ENCODE results near the gene PTPN1.
"Not testable (repeated sequence)": the region's sequence is repeated elsewhere in the genome, so short reads cannot be mapped to it uniquely, and the experiment has no call there.

Gene PTPN1

DNA sequence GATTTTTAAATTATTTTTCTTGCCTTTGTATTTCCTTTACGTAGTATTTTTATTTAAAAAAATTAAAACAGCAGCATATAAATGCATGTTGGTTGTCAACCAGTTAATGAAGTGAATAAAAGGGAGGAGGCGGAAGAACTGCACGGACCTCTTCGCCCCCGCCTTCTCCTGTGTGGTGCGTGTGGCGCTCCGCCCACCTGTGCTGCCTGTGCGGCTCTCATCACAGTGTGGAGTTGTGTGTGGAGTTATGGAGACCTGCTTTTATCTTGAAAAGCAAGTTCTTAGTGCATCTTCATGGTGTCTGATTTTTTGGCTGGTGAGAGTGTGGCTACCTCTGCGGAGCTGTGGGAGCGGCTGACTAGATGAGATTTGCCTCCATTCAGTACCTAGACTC lies 58.4 kb downstream of the PTPN1 start:
- no peak for DNase-seq (ENCODE audit: low read depth in 2 of 2)
- no peak overlapping the region for H3K4me3 ChIP-seq (replicated peaks in 1 of 2; ENCODE audit: low read depth in 2 of 2, low read length in 2 of 2)
- TF ChIP-seq, protein P1, sequence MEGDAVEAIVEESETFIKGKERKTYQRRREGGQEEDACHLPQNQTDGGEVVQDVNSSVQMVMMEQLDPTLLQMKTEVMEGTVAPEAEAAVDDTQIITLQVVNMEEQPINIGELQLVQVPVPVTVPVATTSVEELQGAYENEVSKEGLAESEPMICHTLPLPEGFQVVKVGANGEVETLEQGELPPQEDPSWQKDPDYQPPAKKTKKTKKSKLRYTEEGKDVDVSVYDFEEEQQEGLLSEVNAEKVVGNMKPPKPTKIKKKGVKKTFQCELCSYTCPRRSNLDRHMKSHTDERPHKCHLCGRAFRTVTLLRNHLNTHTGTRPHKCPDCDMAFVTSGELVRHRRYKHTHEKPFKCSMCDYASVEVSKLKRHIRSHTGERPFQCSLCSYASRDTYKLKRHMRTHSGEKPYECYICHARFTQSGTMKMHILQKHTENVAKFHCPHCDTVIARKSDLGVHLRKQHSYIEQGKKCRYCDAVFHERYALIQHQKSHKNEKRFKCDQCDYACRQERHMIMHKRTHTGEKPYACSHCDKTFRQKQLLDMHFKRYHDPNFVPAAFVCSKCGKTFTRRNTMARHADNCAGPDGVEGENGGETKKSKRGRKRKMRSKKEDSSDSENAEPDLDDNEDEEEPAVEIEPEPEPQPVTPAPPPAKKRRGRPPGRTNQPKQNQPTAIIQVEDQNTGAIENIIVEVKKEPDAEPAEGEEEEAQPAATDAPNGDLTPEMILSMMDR (IDR thresholded peaks at IDR 0.05; ENCODE audit: low read depth, low read length) = no peak

DNA sequence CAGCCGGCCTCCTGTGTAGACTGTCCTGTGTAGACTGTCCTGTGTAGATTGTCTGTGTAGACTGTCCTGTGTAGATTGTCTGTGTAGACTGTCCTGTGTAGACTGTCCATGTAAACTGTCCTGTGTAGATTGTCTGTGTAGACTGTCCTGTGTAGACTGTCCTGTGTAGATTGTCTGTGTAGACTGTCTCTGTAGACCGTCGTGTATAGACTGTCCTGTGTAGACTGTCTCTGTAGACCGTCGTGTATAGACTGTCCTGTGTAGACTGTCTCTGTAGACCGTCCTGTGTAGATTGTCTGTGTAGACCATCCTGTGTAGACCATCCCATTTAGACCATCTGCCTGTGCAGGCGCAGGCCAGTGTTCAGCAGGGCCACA lies 59.3 kb downstream of the PTPN1 start:
- not testable (repeated sequence) for DNase-seq (ENCODE audit: low read depth in 2 of 2); H3K4me3 ChIP-seq (replicated peaks in 1 of 2; ENCODE audit: low read depth in 2 of 2, low read length in 2 of 2)

DNA sequence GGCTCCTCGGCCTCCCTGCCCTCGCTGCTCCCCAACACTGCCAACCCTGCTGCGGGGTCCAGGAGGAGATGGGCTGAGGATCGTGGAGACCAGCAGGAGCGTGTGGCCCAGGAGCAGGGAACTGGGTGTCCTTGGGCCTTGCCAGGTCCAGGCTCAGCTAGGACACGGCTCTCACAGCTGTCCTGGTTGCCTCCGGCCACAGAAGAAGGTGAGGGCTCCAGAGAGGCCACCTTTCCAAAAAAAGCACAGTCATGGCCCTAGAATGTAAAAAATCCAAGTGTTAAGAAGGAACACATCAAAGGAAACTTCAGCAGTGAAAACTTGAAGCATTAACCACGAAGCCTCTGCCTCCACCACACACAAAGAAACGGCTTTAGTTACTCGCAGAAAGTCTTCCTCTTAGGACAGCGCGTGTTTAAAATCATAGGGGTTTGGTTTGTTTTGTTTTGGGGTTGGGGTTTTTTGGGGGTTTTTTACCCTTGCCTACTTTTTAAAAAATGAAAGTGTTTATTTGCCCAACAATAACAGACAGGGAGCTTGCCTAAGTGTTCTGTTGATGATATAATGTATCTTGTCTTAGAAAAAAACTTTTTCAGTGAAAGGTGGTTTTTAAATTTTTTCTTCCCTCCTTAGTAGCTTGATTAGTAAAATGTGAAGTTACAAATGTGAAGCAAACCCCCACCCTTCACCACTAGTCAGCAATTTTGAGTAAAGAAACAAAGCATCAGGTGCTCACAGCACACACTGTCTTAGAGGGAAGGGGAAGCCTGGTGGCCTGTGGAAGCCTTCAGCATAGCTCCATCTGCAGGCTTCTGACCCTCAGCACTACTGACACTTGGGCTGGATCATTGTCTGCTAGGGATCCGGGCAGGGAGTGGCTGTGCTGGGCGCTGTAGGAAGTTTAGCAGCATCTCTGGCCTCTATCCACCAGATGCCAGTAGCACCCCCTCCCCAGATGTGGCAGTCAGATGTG lies 60.0 kb downstream of the PTPN1 start:
- DNase-seq (ENCODE audit: low read depth in 2 of 2) = peak; percentile 58 to 60
- H3K4me3 ChIP-seq (replicated peaks in 1 of 2; ENCODE audit: low read depth in 2 of 2, low read length in 2 of 2) = no peak overlapping the region
- TF ChIP-seq, protein P1 (IDR thresholded peaks at IDR 0.05; ENCODE audit: low read depth, low read length) = peak; percentile 65

DNA sequence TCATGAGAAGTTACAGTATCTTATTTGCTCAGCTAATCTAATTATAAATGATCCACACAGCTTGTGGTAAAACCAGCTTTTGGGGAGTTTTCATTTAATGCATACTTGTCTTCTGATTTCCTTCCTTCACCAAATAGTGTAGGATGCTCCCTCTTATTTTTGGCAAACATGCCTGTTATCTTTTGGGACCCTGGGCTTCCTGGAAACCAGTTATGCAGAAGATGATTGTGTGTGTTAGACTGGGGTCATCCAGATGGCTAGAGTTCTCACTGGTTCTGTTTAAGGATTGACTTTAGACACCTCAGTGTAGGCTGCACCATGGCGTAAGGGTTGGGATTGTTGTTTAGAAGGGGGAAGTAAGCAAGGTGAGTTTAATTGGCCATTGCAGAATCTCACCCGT lies 61.3 kb downstream of the PTPN1 start:
- no peak for DNase-seq (ENCODE audit: low read depth in 2 of 2)
- TF ChIP-seq, protein P1 (IDR thresholded peaks at IDR 0.05; ENCODE audit: low read depth, low read length) = no peak
- no peak overlapping the region for H3K4me3 ChIP-seq (replicated peaks in 1 of 2; ENCODE audit: low read depth in 2 of 2, low read length in 2 of 2)

DNA sequence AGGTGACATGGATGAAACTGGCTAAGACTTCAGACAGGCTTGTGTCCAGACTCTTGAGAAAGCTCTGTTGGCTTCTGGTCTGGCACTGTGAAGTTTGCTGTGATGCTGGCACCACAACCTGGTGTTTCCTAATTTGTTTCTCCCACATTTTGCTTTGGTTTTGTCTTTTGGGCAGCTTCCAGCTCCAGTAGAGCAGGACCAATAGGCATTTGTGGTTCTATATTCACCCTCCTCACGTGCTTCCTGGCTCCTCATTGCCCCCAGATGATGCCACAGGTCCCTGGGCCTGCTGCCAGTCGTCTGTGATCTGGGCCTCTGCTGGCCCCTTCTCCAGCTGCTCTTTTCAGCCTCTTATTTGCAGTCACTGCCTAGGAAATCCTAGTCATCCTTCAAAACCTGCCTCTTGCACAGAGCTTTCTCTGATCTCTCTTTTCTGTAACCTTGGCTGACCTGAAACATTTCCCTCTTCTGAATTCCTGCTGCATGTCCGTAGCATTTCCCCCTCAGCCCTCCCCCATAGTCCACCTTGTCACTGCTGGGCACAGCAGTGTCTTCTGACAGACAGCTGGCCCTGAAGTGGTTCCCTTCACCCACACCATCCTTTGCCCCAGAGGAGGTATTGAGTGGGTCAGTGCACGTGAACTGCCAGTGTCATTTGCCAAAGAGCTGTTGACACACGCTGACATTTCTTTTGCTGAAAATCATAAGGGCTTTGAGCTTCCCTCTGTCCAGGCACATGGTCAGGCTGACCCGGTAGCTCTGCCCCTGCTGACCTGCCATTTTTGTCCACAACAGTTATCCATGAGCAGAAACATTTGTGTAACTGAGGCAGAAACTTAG lies 63.0 kb downstream of the PTPN1 start:
- TF ChIP-seq, protein P1 (IDR thresholded peaks at IDR 0.05; ENCODE audit: low read depth, low read length) = no peak
- peak; percentile 71 to 97 for DNase-seq (ENCODE audit: low read depth in 2 of 2)
- H3K4me3 ChIP-seq (replicated peaks in 1 of 2; ENCODE audit: low read depth in 2 of 2, low read length in 2 of 2) = no peak overlapping the region

DNA sequence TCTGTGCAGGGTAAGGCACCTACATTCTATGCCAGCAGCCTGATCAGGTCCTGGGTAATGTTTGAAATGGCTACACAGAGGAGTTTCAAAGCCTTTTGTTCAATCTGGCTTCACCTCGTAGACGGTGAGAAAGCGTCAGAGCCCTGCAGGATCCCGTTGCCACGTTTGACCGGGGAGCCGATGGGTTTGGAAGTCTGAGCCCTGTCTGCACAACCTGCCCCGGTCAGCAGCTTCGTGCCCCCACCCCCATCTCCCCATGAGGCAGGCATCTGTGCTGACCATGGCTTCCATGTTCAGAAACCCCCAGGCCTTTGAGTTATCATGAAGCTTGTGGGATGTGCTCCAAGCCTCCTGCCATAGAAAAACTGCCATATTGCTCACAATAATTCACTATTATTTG lies 63.9 kb downstream of the PTPN1 start:
- no peak overlapping the region for H3K4me3 ChIP-seq (replicated peaks in 1 of 2; ENCODE audit: low read depth in 2 of 2, low read length in 2 of 2)
- TF ChIP-seq, protein P1 (IDR thresholded peaks at IDR 0.05; ENCODE audit: low read depth, low read length) = no peak
- DNase-seq (ENCODE audit: low read depth in 2 of 2) = no peak

DNA sequence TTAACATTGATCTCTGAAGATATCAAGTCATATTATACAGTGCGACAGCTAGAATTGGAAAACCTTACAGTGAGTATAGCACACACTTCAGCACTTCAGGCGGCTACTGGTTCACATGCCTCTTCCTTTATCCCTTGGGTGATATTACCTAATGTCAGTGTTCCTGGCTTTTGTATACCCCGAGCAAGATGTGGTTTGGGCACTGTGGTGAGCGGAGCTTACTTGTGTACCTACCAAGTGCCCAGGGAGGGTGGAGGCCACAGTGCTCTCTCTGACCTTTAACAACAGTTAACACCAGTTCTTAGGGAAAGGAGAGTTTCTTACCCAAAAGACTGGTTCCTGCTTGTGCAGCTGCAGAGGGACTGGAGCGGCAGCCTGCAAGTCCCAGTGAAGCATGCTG lies 64.4 kb downstream of the PTPN1 start:
- no peak for DNase-seq (ENCODE audit: low read depth in 2 of 2)
- no peak overlapping the region for H3K4me3 ChIP-seq (replicated peaks in 1 of 2; ENCODE audit: low read depth in 2 of 2, low read length in 2 of 2)
- TF ChIP-seq, protein P1 (IDR thresholded peaks at IDR 0.05; ENCODE audit: low read depth, low read length) = no peak
